M059J (cell line): ENCODE measurements around the gene KCP. TPM values are rescaled to one million over a fixed set of nuclear protein-coding genes. Genes with fewer than 3 reads are reported as not detected.

Experiments
- DNase-seq: peaks from one replicate; pipeline ENCODE4 v3.0.0-alpha.2; 2012; ENCODE audit warnings: low read depth
- total RNA-seq: library from RNA; depleted of rRNA; stranded (reverse); fragments of >200 nt; shearing (Covaris generic); gene quantifications from 2 replicates; pipeline ENCODE4 v1.2.3, GENCODE V29; 2014

The KCP gene
- total RNA-seq, 1 experiment from 2014 or later = not detected

DNA sequence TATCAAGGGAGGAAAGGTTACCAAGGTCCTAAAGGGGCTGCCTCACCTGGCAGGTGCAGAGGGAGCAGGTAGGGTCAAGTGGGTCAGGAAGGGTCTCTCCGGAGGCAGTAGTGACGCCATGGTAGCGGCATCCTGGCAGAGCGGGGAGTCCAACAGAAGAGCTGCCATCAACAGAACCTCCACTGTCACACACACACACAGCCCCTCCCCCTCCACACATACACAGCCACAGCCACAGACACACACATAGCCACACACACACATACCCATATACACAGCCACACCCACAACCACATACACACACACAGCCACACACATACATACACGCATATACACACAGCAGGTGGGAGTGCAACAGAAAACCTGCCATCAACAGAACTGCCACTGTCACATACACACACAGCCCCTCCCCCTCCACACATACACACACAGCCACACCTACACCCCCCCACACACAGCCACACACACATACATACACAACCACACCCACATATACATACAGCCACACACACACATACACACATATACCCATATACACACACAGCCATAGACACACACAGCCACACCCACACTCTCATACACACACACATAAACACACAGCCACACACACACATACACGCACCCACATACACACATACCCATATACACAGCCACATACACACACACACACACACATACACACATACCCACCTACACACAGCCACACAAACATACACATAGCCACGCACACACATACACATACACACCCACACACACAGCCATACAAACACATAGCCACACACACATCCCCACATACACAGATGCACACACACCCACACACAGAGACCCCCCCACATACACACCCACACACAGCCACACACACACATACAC lies 23.1 kb downstream of the KCP start:
- no peak for DNase-seq

DNA sequence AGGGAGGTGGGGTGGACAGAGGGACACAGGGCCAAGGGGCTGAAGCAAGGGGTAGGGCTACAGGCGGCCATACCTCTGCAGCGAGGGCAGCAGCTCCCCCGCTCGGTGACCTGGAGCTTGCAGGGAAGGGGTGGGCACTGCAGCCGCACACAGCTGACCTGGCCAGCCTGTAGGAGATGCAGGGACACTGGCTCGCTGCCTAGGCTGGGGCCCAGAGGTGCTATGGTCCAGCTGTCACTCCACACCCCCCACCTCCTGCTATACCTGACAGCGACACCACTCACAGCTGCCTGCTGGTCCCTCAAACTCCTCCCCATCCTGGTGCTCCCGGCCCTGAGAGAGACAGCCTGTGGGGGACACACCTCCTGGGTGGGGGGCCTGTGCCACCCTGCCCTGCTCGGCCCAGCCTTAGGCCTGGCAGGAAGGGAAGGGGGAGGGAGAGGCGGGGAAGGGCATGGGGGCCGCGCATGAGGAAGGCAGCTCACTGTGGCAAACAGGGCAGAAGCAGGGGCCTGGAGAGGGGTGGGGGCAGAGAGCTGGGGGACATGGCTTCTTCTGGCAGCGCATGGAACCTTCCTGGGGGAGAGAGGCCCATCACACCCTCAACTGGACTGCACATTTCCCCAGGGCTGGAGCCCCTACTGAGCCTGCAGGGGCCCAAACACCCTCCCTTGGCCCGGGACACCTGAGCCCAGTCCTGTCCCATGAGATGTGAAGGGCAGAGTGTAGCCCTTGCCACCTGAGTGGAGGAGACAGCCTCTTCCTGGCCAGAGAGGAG lies 23.9 kb downstream of the KCP start:
- DNase-seq = no peak

GRCh38 chr7:128885370-128886187 lies 24.9 kb downstream of the KCP start:
- no peak for DNase-seq

DNA sequence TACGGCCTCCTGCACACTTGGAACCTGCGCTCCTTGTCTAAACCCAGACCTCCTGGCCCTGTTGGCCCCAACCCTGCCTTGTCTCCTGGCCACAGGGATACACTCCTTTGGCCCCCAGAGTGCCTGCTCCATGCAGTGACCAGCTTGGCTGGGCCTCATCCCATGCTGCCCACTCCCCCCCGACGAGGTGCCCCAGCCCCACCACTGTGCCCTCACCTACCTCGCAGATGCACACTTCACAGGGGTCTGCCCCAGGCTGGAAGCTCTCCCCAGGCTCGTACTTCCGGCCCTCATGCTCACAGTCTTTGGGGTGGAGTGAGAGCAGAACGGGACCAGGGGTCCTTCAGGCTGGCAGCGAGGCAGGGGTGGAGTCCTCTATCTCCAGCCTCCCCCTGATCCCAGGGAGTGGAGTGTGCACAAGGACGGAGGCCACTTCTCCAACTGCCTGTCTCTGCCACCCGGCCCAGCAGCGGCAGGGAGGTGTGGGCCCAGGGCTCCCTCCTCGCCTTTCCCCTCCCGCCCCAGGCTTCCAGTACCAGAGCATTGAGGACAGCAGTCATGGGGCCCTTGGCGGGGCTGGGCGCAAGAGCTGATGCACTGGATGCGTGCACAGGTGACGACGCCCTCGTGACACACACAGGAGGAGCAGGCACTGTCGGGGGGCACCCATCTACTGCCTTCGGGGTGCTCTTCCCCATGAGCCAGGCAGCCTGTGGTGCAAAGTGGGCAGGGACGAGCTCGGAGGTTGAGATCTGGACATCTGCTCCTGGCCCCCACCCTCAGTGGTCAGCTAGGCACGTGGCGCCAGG lies 25.7 kb downstream of the KCP start:
- DNase-seq = no peak

- DNase-seq = peak; percentile 65
These were observed 26.7 kb downstream of the KCP start for GRCh38 chr7:128883622-128884448.

- no peak for DNase-seq
These were observed 28.4 kb downstream of the KCP start for GRCh38 chr7:128882134-128882533.

GRCh38 chr7:128881458-128882125 lies 28.9 kb downstream of the KCP start:
- no peak for DNase-seq

- DNase-seq = no peak
These were observed 29.6 kb downstream of the KCP start for GRCh38 chr7:128880791-128881457.

- peak; percentile 76 for DNase-seq
These were observed 30.4 kb downstream of the KCP start for GRCh38 chr7:128879939-128880746.

DNA sequence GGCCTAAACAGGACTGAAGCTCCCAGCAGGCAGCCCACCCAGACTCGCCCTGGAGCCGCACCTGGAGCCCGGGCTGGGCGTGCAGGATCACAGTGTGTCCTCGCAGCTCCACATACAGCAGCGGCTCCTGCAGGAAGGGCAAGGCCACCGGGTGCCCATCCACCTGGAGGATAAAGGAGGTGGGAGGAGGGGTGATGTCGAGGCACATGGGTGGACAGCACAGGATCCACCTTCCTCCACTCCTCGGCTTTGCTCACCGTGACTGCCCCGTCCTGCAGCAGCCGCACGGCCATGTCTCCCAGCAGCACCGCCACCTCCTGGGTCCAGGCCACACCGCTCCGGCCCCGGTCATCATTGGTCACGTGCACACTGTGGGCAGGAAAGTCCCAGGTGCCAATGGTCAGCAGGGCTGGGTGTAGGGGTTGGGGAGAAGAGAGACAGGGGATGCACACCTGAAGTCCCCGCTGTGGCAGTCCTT lies 31.0 kb downstream of the KCP start:
- no peak for DNase-seq

DNA sequence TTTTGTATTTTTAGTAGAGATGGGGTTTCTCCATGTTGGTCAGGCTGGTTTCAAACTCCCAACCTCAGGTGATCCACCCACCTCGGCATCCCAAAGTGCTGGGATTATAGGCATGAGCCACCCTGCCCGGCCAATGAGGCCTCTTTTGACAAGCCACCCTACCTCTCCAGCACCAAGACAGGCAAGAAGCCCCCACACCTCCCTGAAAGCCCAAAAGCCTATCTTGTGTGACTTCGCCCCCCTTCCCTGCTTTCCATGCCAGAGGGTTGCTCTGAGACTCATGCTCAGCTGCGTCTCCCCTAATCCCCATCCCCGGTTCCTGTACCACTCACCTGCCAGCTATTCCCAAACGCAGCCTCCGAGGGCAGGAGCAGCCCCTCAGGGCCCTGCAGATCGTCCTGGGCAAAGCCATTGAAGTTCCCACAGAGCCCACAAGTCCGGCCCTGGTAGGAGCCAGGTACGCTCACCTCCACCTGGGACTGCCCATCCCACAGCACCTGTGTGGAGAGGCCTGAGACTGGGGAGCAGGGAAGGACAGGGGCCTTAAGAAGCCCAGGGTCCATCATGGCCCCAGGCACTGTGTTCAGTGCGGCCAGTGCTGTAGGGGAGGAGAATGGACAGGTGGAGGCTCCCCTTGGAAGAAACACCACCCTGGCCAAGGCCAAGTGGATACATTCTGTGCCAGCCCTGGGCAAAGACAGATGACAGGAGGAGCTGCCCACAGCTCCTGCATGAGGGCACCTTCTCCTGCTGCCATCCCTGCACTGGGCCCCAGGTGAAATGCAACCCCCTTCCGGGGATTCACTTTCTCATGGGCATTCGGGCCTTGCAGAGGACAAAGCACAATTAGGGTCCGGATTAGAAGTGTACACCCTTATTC lies 32.0 kb downstream of the KCP start:
- no peak for DNase-seq

DNA sequence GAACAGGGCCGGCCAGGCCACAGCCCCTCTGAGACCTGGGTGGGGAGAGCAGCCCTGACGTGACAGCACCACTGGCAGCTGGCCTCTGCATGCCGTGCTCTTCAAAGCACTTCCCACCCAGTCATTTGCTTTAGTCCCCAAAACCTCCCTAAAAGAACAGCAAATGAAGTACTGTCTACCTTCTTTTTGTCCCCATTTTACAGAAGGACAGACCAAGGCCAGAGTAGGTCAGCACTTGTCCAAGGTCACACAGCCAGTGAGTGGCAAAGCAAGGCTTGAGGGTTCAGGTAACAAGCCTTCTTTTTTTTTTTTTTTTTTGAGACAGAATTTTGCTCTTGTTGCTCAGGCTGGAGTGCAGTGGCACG lies 32.8 kb downstream of the KCP start:
- no peak for DNase-seq

DNA sequence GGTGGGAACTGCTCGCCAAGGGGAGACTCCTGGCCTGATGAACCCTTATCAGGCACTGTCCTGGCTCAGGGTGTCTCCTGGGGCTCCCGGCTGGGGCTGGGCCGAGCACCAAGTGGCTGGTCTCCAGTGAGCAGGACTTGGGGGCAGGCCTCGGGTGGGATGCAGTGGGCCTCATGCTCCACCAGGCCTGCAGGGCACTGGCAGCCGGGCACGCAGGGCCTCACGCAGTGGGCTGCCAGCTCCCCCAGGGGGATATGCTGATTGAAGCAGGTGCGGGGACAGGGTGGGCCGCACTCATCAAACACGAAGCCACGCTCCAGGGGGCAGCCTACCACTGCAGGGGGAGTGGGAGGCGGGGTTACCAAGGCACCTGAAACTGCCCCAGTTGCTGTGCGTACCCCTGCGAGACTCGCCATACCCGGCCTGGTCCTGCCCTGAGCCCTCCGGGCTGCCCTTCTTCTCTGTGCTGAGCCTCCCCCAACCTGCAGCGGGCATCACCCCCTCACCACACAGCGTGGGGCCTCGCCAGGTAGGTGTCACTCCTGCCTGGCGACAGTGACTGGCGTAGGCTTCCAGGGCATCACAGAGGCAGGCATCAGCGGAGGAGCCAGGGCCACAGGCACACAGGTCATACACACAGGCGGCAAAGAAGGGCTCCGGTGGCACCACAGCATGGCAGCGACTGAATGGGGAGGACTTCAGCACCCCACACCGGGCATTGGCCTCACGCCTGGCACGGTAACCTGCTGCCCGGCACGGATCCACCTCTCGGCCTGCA lies 33.3 kb downstream of the KCP start:
- DNase-seq = no peak

DNA sequence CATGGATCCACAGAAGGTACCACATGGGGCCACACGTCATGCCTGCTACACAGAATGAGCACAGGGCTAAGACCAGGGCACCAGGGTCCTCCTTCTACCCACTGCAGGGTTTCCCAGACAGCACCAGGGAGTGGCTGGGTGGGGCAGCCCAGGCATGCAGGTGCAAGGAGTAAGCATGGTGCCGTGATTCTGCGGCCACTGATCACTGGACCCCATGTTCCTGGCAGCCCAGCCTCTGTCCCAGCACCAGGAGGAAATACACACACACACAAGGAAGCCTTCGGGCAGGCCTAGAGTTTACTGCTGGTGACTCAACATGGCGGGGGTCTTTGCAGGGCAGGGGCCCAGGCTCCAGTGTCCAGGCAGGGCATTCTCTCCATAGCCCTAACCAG lies 33.9 kb downstream of the KCP start:
- no peak for DNase-seq

DNA sequence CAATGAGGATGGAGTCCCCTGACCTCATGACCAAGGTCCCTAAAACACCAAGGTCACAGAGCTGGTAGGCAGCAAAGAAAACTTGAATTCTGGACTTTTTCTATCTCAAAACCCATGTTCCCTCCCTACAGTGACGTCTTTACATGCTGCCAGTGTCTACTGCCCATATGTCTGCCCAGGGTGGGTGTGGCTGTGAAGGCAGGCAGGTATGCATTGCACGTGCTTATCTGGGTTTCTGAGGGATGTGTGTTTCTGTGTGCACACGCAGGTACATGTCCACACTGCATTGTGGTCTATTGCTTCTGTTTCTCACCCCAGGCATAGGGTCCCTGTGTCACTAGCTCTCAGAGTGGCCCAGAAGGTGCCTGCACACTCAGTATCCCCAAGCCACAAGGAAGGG lies 34.4 kb downstream of the KCP start:
- DNase-seq = no peak

DNA sequence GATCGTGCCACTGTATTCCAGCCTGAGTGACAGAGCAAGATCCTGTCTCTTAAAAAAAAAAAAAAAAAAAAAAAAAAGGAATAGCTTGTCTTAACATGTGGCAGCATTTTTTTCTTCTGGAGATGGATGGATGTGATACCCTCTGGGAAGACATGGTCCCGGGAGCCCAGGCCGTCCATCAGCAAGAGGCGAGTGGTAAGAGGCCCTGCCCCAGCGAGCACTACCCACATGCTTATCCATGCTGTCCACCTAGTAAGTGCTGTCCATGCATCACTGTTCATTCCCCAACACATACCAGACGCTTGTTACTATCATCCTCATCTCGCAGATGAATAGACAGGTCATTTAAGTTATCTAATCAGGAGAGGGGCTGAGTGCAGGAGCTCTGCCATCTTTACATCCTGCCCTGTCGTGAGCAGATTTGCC lies 35.0 kb downstream of the KCP start:
- DNase-seq = no peak
